Measurements from ENCODE around the gene ZBED1. TPM values are rescaled to one million over a fixed set of nuclear protein-coding genes. Genes with fewer than 3 reads are reported as not detected.
"Not testable (repeated sequence)": the region's sequence is repeated elsewhere in the genome, so short reads cannot be mapped to it uniquely, and the experiment has no call there.

The ZBED1 gene
- polyA plus RNA-seq, 1 experiment = 23.0 TPM

GRCh38 chrX:2464677-2465166 lies 36.1 kb downstream of the ZBED1 start:
- Histone ChIP-seq H3K27me3 (ENCODE audit: control insufficient read depth, insufficient read depth, low read length) (no peaks in the 10 kb centered on the region), H3K4me3 (ENCODE audit: low read depth, low read length) (peak overlapping the region; percentile 25), H3K9me3 (ENCODE audit: control insufficient read depth, insufficient read depth, low read length) (no peaks in the 10 kb centered on the region), H3K27ac (ENCODE audit: low read depth, low read length) (no peak overlapping the region)
- peak; percentile 63 for DNase-seq (ENCODE audit: low read depth, low spot score)
- CTCF ChIA-PET = no interaction called here
- POLR2A ChIA-PET = no interaction called here
- TF ChIP-seq CTCF (IDR thresholded peaks at IDR 0.05; ENCODE audit: low read depth, low read length) = no peak

GRCh38 chrX:2463973-2464676 lies 36.7 kb downstream of the ZBED1 start:
- DNase-seq (ENCODE audit: low read depth, low spot score) = peak; percentile 69
- no peaks in the 10 kb centered on the region for H3K27me3 ChIP-seq (ENCODE audit: control insufficient read depth, insufficient read depth, low read length)
- H3K4me3 ChIP-seq (ENCODE audit: low read depth, low read length) = peak overlapping the region; percentile 41
- no peak for TF ChIP-seq CTCF (IDR thresholded peaks at IDR 0.05; ENCODE audit: low read depth, low read length)
- no peaks in the 10 kb centered on the region for H3K9me3 ChIP-seq (ENCODE audit: control insufficient read depth, insufficient read depth, low read length)
- ChIA-PET CTCF (no interaction called here), POLR2A (no interaction called here)
- H3K27ac ChIP-seq (ENCODE audit: low read depth, low read length) = no peak overlapping the region

- POLR2A ChIA-PET; H3K27me3 ChIP-seq (ENCODE audit: control insufficient read depth, insufficient read depth, low read length); DNase-seq (ENCODE audit: low read depth, low spot score); H3K9me3 ChIP-seq (ENCODE audit: control insufficient read depth, insufficient read depth, low read length); CTCF ChIA-PET; H3K27ac ChIP-seq (ENCODE audit: low read depth, low read length): not testable (repeated sequence)
- peak overlapping the region; percentile 41; the same call in 1 of the 2 replicates for H3K4me3 ChIP-seq (ENCODE audit: low read depth, low read length)
Measured at GRCh38 chrX:2463481-2463880, 37.3 kb downstream of the ZBED1 start.

- Histone ChIP-seq H3K4me3 (ENCODE audit: low read depth, low read length) (no peak overlapping the region), H3K27me3 (ENCODE audit: control insufficient read depth, insufficient read depth, low read length) (no peaks in the 10 kb centered on the region), H3K9me3 (ENCODE audit: control insufficient read depth, insufficient read depth, low read length) (no peaks in the 10 kb centered on the region), H3K27ac (ENCODE audit: low read depth, low read length) (no peak overlapping the region)
- no peak for DNase-seq (ENCODE audit: low read depth, low spot score)
- CTCF ChIA-PET = no interaction called here
- TF ChIP-seq CTCF (IDR thresholded peaks at IDR 0.05; ENCODE audit: low read depth, low read length) = no peak
- POLR2A ChIA-PET = no interaction called here
Measured at GRCh38 chrX:2462780-2463179, 38.0 kb downstream of the ZBED1 start.

- no peak overlapping the region for H3K27ac ChIP-seq (ENCODE audit: low read depth, low read length)
Measured at GRCh38 chrX:2462074-2462473, 38.7 kb downstream of the ZBED1 start.

More at GRCh38 chrX:2462074-2462473, 38.7 kb downstream of the ZBED1 start:
- no peak for DNase-seq (ENCODE audit: low read depth, low spot score)
- H3K4me3 ChIP-seq (ENCODE audit: low read depth, low read length) = no peak overlapping the region
- no peak for TF ChIP-seq CTCF (IDR thresholded peaks at IDR 0.05; ENCODE audit: low read depth, low read length)
- H3K9me3 ChIP-seq (ENCODE audit: control insufficient read depth, insufficient read depth, low read length) = no peaks in the 10 kb centered on the region
- ChIA-PET POLR2A (no interaction called here), CTCF (no interaction called here)
- no peaks in the 10 kb centered on the region for H3K27me3 ChIP-seq (ENCODE audit: control insufficient read depth, insufficient read depth, low read length)
